Spleen (tissue), 7 donors: ENCODE data around the gene TAOK1.

ENCODE experiments used
- POLR2A ChIP-seq, 3 donors: fragments of 450-650 bp; IDR thresholded peaks; one replicate each; pipeline ENCODE4 v1.5.1; 2017; ENCODE audit warnings: antibody characterized with exemption in 3 of 3, mild to moderate bottlenecking in 1 of 3
- POLR2AphosphoS5 ChIP-seq, 3 donors: sonication (generic); formaldehyde crosslinking; IDR thresholded peaks; one replicate each; pipeline ENCODE4 v1.5.1; 2017; ENCODE audit warnings: antibody characterized with exemption in 3 of 3
- TF ChIP-seq, protein P1 (sequence below), 11 experiments: fragments of 200-600 bp in 7 of 11; fragments of 450-650 bp in 4 of 11; sonication (generic) in 4 of 11; IDR thresholded peaks in 8 of 11; conservative IDR thresholded peaks in 3 of 11; 1 replicate in 7 of 11; 2 replicates in 4 of 11; pipeline versions ENCODE4 v1.4.0 to v1.8.0; 2016 to 2021; ENCODE audit warnings: antibody characterized with exemption in 11 of 11, inconsistent platforms in 4 of 11, mild to moderate bottlenecking in 1 of 11
- donor health status: DM: no; HTN: no; CAD: no; lungs with moderate emphysema.
- donor health status: DM: no; HTN: no; CAD: no.
- donor health status: DM: no; HTN: no; CAD: no.

DNA sequence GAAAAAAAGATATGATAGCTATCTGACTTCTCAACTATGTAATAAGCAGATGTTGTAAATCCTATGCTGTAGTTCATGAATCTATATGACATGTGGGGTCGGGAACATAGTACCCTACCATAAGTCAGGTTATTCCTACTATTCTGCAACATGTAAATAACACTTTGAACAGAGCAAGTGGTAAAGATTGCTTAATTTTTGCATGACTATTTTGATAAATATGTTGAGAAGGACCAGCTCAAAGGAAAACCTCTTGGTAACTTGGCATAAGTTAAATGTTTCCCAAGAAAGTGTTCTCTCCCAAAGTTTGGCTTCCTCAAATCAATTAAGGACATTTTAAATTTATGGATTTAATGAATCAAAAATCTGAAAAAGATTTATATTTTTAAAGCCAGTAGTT lies 114.5 kb downstream of the TAOK1 start:
- no peak for TF ChIP-seq POLR2A (IDR thresholded peaks at IDR 0.05)
- TF ChIP-seq, protein P1, sequence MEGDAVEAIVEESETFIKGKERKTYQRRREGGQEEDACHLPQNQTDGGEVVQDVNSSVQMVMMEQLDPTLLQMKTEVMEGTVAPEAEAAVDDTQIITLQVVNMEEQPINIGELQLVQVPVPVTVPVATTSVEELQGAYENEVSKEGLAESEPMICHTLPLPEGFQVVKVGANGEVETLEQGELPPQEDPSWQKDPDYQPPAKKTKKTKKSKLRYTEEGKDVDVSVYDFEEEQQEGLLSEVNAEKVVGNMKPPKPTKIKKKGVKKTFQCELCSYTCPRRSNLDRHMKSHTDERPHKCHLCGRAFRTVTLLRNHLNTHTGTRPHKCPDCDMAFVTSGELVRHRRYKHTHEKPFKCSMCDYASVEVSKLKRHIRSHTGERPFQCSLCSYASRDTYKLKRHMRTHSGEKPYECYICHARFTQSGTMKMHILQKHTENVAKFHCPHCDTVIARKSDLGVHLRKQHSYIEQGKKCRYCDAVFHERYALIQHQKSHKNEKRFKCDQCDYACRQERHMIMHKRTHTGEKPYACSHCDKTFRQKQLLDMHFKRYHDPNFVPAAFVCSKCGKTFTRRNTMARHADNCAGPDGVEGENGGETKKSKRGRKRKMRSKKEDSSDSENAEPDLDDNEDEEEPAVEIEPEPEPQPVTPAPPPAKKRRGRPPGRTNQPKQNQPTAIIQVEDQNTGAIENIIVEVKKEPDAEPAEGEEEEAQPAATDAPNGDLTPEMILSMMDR (IDR thresholded peaks at IDR 0.05 in 8 of 11, conservative IDR thresholded peaks at IDR 0.05 in 3 of 11) = no peak
- TF ChIP-seq POLR2AphosphoS5 (IDR thresholded peaks at IDR 0.05) = no peak
